Measurements from ENCODE around the gene MZF1. TPM values are rescaled to one million over a fixed set of nuclear protein-coding genes. Genes with fewer than 3 reads are reported as not detected.
"Not testable (repeated sequence)": the region's sequence is repeated elsewhere in the genome, so short reads cannot be mapped to it uniquely, and the experiment has no call there.

MZF1 gene
- total RNA-seq, 1 experiment from 2014 or later: 20.3 TPM

- BruUV-seq (replicated peaks): no TSS peak
- peaks cover 58% of the 10 kb centered on the region for H3K36me3 ChIP-seq (ENCODE audit: insufficient read depth, low read length, poor library complexity, severe bottlenecking)
- intact Hi-C loops (cut with micrococcal nuclease; ENCODE audit: unreplicated experiment): no loop called here
Measured at GRCh38 chr19:58545286-58546018, 27.7 kb downstream of the MZF1 start.

GRCh38 chr19:58544591-58545285 lies 28.4 kb downstream of the MZF1 start:
- ChIA-PET CTCF (interaction anchor here (0.6 to 1.5 kb wide), 3 partner anchors 25 to 30 kb away, joined by 3 to 9 read pairs (median 6); partner anchors contain the start of gene ZBTB45), POLR2A (ENCODE audit: low non-redundant PET) (interaction anchor here (1.2 kb wide), 1 partner anchor 10 kb away, joined by 7 read pairs; the partner anchor contains the start of gene CHMP2A)
- no peaks in the 10 kb centered on the region for H3K27me3 ChIP-seq (replicated peaks; ENCODE audit: insufficient read depth, low read depth, low read length, poor library complexity)
- intact Hi-C loops (cut with micrococcal nuclease; ENCODE audit: unreplicated experiment): no loop called here
- H3K4me1 ChIP-seq (ENCODE audit: insufficient read depth, low read length, poor library complexity, severe bottlenecking): peaks cover 13% of the 10 kb centered on the region
- BruUV-seq (replicated peaks): no TSS peak
- H3K27ac ChIP-seq (ENCODE audit: low read depth, low read length, poor library complexity, severe bottlenecking): peak overlapping the region; percentile 85
- DNase-seq (ENCODE audit: low spot score): peak; percentile 73
- peaks cover 51% of the 10 kb centered on the region for H3K36me3 ChIP-seq (ENCODE audit: insufficient read depth, low read length, poor library complexity, severe bottlenecking)
- H3K9me3 ChIP-seq (ENCODE audit: low read depth, low read length, poor library complexity, severe bottlenecking): no peaks in the 10 kb centered on the region
- TF ChIP-seq CTCF (conservative IDR thresholded peaks at IDR 0.05; ENCODE audit: low read depth, low read length) (no peak), EZH2 (IDR thresholded peaks at IDR 0.05; ENCODE audit: borderline replicate concordance, low read depth, low read length, poor library complexity, severe bottlenecking) (no peak)
- peak overlapping the region; percentile 100 for H3K4me3 ChIP-seq (ENCODE audit: low read depth, low read length, poor library complexity, severe bottlenecking)

More at GRCh38 chr19:58545286-58546018, 27.7 kb downstream of the MZF1 start:
- H3K27ac ChIP-seq (ENCODE audit: low read depth, low read length, poor library complexity, severe bottlenecking): peak overlapping the region; percentile 85
- peaks cover 13% of the 10 kb centered on the region for H3K4me1 ChIP-seq (ENCODE audit: insufficient read depth, low read length, poor library complexity, severe bottlenecking)
- ChIA-PET POLR2A (ENCODE audit: low non-redundant PET) (no interaction called here), CTCF (no interaction called here)
- TF ChIP-seq CTCF (conservative IDR thresholded peaks at IDR 0.05; ENCODE audit: low read depth, low read length): no peak
- TF ChIP-seq EZH2 (IDR thresholded peaks at IDR 0.05; ENCODE audit: borderline replicate concordance, low read depth, low read length, poor library complexity, severe bottlenecking): no peak
- DNase-seq (ENCODE audit: low spot score): no peak
- H3K4me3 ChIP-seq (ENCODE audit: low read depth, low read length, poor library complexity, severe bottlenecking): peak overlapping the region; percentile 100
- no peaks in the 10 kb centered on the region for H3K27me3 ChIP-seq (replicated peaks; ENCODE audit: insufficient read depth, low read depth, low read length, poor library complexity)
- H3K9me3 ChIP-seq (ENCODE audit: low read depth, low read length, poor library complexity, severe bottlenecking): no peaks in the 10 kb centered on the region

- TSS peak; percentile 76 for BruUV-seq (replicated peaks)
- TF ChIP-seq CTCF (conservative IDR thresholded peaks at IDR 0.05; ENCODE audit: low read depth, low read length) (no peak), EZH2 (IDR thresholded peaks at IDR 0.05; ENCODE audit: borderline replicate concordance, low read depth, low read length, poor library complexity, severe bottlenecking) (no peak)
- CTCF ChIA-PET: interaction anchor here (0.6 to 1.5 kb wide), 3 partner anchors 25 to 29 kb away, joined by 3 to 9 read pairs (median 6); partner anchors contain the start of gene ZBTB45
Measured at GRCh38 chr19:58543826-58544590, 29.1 kb downstream of the MZF1 start, which contains the start of gene TRIM28. TRIM28 (plus strand) TSS chr19:58544064; CDS start chr19:58544758, 694 bp downstream.

GRCh38 chr19:58542641-58543372 lies 30.3 kb downstream of the MZF1 start:
- H3K4me3 ChIP-seq (ENCODE audit: low read depth, low read length, poor library complexity, severe bottlenecking); DNase-seq (ENCODE audit: low spot score); intact Hi-C loops (cut with micrococcal nuclease; ENCODE audit: unreplicated experiment): not testable (repeated sequence)

More at GRCh38 chr19:58543826-58544590, 29.1 kb downstream of the MZF1 start, which contains the start of gene TRIM28:
- intact Hi-C loops (cut with micrococcal nuclease; ENCODE audit: unreplicated experiment): no loop called here
- Histone ChIP-seq H3K36me3 (ENCODE audit: insufficient read depth, low read length, poor library complexity, severe bottlenecking) (peaks cover 43% of the 10 kb centered on the region), H3K4me1 (ENCODE audit: insufficient read depth, low read length, poor library complexity, severe bottlenecking) (peaks cover 13% of the 10 kb centered on the region), H3K27me3 (replicated peaks; ENCODE audit: insufficient read depth, low read depth, low read length, poor library complexity) (no peaks in the 10 kb centered on the region), H3K4me3 (ENCODE audit: low read depth, low read length, poor library complexity, severe bottlenecking) (peak within 1 kb of the TSS; percentile 100), H3K27ac (ENCODE audit: low read depth, low read length, poor library complexity, severe bottlenecking) (peak within 1 kb of the TSS; percentile 85), H3K9me3 (ENCODE audit: low read depth, low read length, poor library complexity, severe bottlenecking) (no peaks in the 10 kb centered on the region)
- POLR2A ChIA-PET (ENCODE audit: low non-redundant PET): interaction anchor here (0.6 to 1.2 kb wide), 2 partner anchors 10 to 31 kb away, joined by 7 to 10 read pairs; partner anchors contain the start of gene CHMP2A
- DNase-seq (ENCODE audit: low spot score): peak; percentile 100

More at GRCh38 chr19:58542641-58543372, 30.3 kb downstream of the MZF1 start:
- Histone ChIP-seq H3K4me1 (ENCODE audit: insufficient read depth, low read length, poor library complexity, severe bottlenecking) (peaks cover 21% of the 10 kb centered on the region), H3K36me3 (ENCODE audit: insufficient read depth, low read length, poor library complexity, severe bottlenecking) (peaks cover 31% of the 10 kb centered on the region)
- CTCF ChIA-PET: interaction anchor here (1.4 to 1.5 kb wide), 2 partner anchors 23 to 25 kb away, joined by 3 to 9 read pairs; partner anchors contain the start of gene ZBTB45
- H3K27ac ChIP-seq (ENCODE audit: low read depth, low read length, poor library complexity, severe bottlenecking); H3K27me3 ChIP-seq (replicated peaks; ENCODE audit: insufficient read depth, low read depth, low read length, poor library complexity); BruUV-seq (replicated peaks); H3K9me3 ChIP-seq (ENCODE audit: low read depth, low read length, poor library complexity, severe bottlenecking); POLR2A ChIA-PET (ENCODE audit: low non-redundant PET): not testable (repeated sequence)
